Stomach (tissue), 9 donors: ENCODE data around the gene SCAMP2. TPM values are rescaled to one million over a fixed set of nuclear protein-coding genes. Genes with fewer than 3 reads are reported as not detected.

Experiments
- DNase-seq, 2 donors: peaks; one replicate each; pipeline versions ENCODE4 v3.0.0 to v3.0.0-alpha.2; 2013 to 2019
- H3K27ac ChIP-seq, 5 donors: fragments of 200-600 bp in 4 of 5; sonication (generic) in 4 of 5; one replicate each; pipeline ENCODE4 v1.5.1; 2013 to 2019; ENCODE audit warnings: mild to moderate bottlenecking in 1 of 5, moderate library complexity in 1 of 5
- H3K27me3 ChIP-seq, 3 donors: fragments of 200-600 bp; sonication (generic); one replicate each; pipeline ENCODE4 v1.5.1; 2017 to 2019; ENCODE audit warnings: mixed run types in 1 of 3
- H3K36me3 ChIP-seq, 4 donors: fragments of 200-600 bp; sonication (generic); 1 replicate in 3 of 4; 2 replicates in 1 of 4; pipeline ENCODE4 v1.5.1; 2016 to 2019
- H3K4me1 ChIP-seq, 4 donors: fragments of 200-600 bp; sonication (generic); one replicate each; pipeline ENCODE4 v1.5.1; 2016 to 2019
- H3K4me3 ChIP-seq, 4 donors: fragments of 200-600 bp; sonication (generic) in 3 of 4; one replicate each; pipeline ENCODE4 v1.5.1; 2016 to 2019; ENCODE audit warnings: mild to moderate bottlenecking in 1 of 4
- H3K9me3 ChIP-seq, 4 donors: fragments of 200-600 bp; sonication (generic); one replicate each; pipeline ENCODE4 v1.5.1; 2016 to 2019
- EP300 ChIP-seq: sonication (generic); formaldehyde crosslinking; IDR thresholded peaks from one replicate; pipeline ENCODE4 v1.6.1; 2017; ENCODE audit warnings: antibody characterized with exemption
- POLR2A ChIP-seq, 4 donors: fragments of 450-650 bp; IDR thresholded peaks; one replicate each; pipeline ENCODE4 v1.6.1; 2016; ENCODE audit warnings: antibody characterized with exemption in 4 of 4, control low read depth in 2 of 4, mild to moderate bottlenecking in 1 of 4, moderate library complexity in 1 of 4
- POLR2AphosphoS5 ChIP-seq, 3 donors: sonication (generic); formaldehyde crosslinking; IDR thresholded peaks; one replicate each; pipeline ENCODE4 v1.6.1; 2016; ENCODE audit warnings: antibody characterized with exemption in 3 of 3
- WGBS, 5 donors: extraction: QIAGEN DNeasy Blood & Tissue Kit in 3 of 5; methylation state at CpG; one replicate each; pipeline versions ENCODE4 v1.1.5 to v1.1.7; 2013 to 2018; 5-methylcytosine and 5-hydroxymethylcytosine counted together
- intact Hi-C: fragments of 100-400 bp; cut with DNase I; formaldehyde crosslinking; loops from one replicate; pipeline ENCODE4 v1.15.1; 2023; ENCODE audit warnings: low total_unique reads
- polyA plus RNA-seq, 3 donors: library from polyadenylated mRNA; stranded (reverse); fragments of 200-250 nt; gene quantifications; one replicate each; pipeline ENCODE4 v1.2.3, GENCODE V29; 2013
- total RNA-seq, 5 donors: library from RNA; depleted of rRNA; stranded (reverse); fragments of >200 nt; gene quantifications; one replicate each; pipeline versions ENCODE4 v1.1.0 to v1.2.3, GENCODE V29; 2014 to 2016
- TF ChIP-seq, protein P1 (sequence below), 7 experiments: fragments of 450-650 bp in 4 of 7; fragments of 200-600 bp in 3 of 7; sonication (generic) in 3 of 7; IDR thresholded peaks; one replicate each; pipeline ENCODE4 v1.5.1; 2016 to 2019; ENCODE audit warnings: antibody characterized with exemption in 7 of 7, control low read depth in 2 of 7, mild to moderate bottlenecking in 1 of 7
- donor health status: healthy with polysubstance abuse.
- donor health status: Bipolar disorder and iron deficiency.
- donor health status: healthy.

Gene SCAMP2
- total and polyA plus RNA-seq, 8 donors: 16.8 to 134 (median 38.9) TPM

DNA sequence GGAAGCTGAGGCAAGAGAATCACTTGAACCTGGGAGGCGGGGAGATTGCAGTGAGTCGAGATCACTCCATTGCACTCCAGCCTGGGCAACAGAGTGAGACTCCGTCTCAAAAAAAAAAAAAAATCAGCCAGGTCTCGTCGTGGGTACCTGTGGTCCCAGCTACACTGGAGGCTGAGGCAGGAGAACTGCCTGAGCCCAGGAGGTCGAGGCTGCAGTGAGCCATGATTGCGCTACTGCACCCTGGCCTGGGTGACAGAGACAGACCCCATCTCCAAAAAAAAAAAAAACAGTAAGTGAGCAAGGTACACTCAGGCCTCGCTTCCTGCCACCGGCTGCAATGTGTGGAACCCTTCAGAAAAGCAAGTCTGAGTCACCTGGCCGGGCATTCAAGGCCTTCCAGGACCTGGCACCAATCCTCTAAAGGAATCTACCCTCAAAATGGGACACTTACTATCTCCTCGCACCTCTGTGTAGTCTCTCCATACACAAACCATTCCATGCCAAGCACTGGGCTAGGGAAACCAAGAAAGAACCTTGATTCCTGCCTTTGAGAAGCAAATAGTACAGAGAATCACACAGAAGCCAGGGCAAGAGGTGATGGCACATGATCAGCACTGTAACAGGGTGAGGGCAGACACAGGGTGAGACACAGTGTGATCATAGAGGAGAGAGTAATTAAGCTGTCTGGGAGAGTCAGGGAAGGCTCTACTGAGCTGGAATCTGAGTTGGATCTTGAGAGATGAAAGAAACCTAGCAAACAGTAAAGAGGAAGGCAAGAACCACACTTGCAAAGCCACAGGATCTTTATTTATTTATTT, 9.7 kb downstream of the SCAMP2 start:
- H3K9me3 ChIP-seq: no peaks in the 10 kb centered on the region
- H3K4me1 ChIP-seq: peaks cover 50 to 74% (median 60%) of the 10 kb centered on the region in 4 donors
- WGBS, 5 donors: 73 to 82% (median 76%) methylated on average over 11 of the region's 11 CpGs
- H3K27me3 ChIP-seq: no peaks in the 10 kb centered on the region
- no peak for DNase-seq
- no peak overlapping the region for H3K4me3 ChIP-seq
- TF ChIP-seq EP300: no peak
- no peak for TF ChIP-seq POLR2A (IDR thresholded peaks at IDR 0.05)
- TF ChIP-seq, protein P1, sequence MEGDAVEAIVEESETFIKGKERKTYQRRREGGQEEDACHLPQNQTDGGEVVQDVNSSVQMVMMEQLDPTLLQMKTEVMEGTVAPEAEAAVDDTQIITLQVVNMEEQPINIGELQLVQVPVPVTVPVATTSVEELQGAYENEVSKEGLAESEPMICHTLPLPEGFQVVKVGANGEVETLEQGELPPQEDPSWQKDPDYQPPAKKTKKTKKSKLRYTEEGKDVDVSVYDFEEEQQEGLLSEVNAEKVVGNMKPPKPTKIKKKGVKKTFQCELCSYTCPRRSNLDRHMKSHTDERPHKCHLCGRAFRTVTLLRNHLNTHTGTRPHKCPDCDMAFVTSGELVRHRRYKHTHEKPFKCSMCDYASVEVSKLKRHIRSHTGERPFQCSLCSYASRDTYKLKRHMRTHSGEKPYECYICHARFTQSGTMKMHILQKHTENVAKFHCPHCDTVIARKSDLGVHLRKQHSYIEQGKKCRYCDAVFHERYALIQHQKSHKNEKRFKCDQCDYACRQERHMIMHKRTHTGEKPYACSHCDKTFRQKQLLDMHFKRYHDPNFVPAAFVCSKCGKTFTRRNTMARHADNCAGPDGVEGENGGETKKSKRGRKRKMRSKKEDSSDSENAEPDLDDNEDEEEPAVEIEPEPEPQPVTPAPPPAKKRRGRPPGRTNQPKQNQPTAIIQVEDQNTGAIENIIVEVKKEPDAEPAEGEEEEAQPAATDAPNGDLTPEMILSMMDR (IDR thresholded peaks at IDR 0.05): no peak
- TF ChIP-seq POLR2AphosphoS5 (IDR thresholded peaks at IDR 0.05): no peak
- peaks cover 0 to 13% (median 6%) of the 10 kb centered on the region in 4 donors for H3K36me3 ChIP-seq
- peak overlapping the region in 4 of 5 donors; percentile 3 to 38 (median 20) for H3K27ac ChIP-seq
- intact Hi-C loops: no loop called here

DNA sequence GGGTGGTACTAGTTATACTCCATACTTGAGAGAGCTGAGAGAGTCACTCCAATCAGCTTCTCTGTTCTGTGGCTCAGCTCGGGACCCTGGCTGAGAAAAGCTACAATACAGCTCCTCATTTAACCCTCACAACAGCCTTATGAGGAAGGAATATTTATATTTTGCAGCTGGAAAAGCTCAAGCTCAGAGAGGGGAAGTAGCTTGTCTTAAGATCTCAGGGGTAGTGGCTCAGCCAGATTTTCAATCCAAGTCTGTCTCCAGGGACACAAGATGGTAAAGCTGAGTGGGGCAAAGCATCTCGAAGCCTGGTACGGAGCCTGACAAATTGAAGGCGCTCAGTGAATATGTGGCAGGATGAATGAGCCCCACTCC, 14.8 kb downstream of the SCAMP2 start:
- TF ChIP-seq EP300 (no peak), POLR2AphosphoS5 (IDR thresholded peaks at IDR 0.05) (no peak), POLR2A (IDR thresholded peaks at IDR 0.05) (no peak)
- TF ChIP-seq, protein P1 (IDR thresholded peaks at IDR 0.05): no peak
- peaks cover 35 to 49% (median 38%) of the 10 kb centered on the region in 4 donors for H3K4me1 ChIP-seq
- no peaks in the 10 kb centered on the region for H3K27me3 ChIP-seq
- 59 to 76% (median 68%) methylated on average over 4 of the region's 4 CpGs for WGBS, 5 donors
- peaks cover 9 to 25% (median 15%) of the 10 kb centered on the region in 4 donors for H3K36me3 ChIP-seq
- H3K9me3 ChIP-seq: no peaks in the 10 kb centered on the region
- H3K27ac ChIP-seq: peak overlapping the region in 2 of 5 donors; percentile 34 to 43
- H3K4me3 ChIP-seq: no peak overlapping the region
- intact Hi-C loops: no loop called here
- DNase-seq: no peak

DNA sequence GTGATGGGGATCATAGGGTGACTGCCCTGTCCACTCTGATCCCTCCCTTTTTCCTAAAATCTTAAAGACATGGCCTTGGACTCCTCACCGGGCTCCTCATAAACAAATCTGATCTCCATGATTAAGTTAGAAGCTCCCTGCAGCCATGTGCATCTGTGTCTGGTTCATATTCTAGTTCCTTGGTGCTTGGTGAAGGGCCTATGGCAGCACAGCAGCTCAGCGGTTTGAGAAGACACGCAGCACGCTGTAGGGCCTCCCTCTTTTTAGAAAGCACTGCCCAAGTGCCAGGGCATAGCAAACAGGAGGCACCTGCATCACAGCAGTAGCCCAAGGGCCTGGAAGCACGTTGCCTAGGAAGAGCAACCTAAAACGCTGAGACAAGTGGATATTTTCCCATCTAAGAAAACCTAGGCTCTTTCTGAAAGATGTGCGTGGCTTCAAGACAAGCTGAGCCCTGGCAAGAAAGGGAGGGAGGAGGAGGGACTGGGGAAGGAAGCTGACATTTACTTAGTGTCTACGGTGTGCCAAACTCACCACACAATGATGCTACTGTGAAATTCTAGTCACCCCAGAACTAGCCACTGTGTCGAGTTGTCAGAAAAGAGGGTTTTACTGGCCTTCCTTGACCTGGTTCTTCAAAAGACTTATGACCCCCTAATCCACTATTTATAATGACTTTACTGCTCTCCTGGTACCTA, 15.3 kb downstream of the SCAMP2 start:
- WGBS, 5 donors: 50 to 58% (median 54%) methylated on average over 9 of the region's 9 CpGs
- no peak for TF ChIP-seq EP300
- TF ChIP-seq POLR2AphosphoS5 (IDR thresholded peaks at IDR 0.05): no peak
- TF ChIP-seq, protein P1 (IDR thresholded peaks at IDR 0.05): no peak
- TF ChIP-seq POLR2A (IDR thresholded peaks at IDR 0.05): no peak
- intact Hi-C loops: no loop called here
- H3K4me1 ChIP-seq: peaks cover 35 to 43% (median 38%) of the 10 kb centered on the region in 4 donors
- H3K27ac ChIP-seq: peak overlapping the region in 2 of 5 donors; percentile 34 to 49
- H3K4me3 ChIP-seq: no peak overlapping the region
- H3K9me3 ChIP-seq: no peaks in the 10 kb centered on the region
- peaks cover 14 to 30% (median 20%) of the 10 kb centered on the region in 4 donors for H3K36me3 ChIP-seq
- no peak for DNase-seq
- no peaks in the 10 kb centered on the region for H3K27me3 ChIP-seq

DNA sequence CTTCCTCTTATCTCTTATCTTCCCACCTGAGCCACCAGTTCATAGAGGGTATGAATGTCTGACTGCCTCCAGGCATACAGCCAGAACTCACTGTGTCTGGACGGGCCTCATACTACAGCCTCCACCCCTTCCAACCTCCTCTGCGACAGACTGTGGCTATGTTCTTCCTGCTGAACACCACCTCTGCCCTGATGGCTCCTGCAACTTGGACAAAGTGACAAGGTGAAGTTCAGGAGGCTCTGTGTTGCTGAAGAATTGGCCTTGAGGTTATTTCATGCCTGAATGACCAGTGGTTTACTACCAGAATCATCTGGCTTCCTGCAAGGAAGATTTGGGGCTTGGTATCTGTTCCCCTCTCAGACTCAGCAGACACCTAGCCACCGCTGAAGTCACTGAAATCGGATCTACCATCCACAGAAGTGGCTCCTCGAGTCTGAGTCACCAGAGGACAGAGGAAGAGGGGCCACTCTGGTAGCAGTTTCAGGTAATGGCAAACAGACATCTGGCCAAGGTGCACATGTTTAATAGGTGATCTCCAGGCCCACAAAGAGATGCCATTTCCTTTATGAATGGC, 16.0 kb downstream of the SCAMP2 start:
- TF ChIP-seq EP300: no peak
- no peak for TF ChIP-seq POLR2A (IDR thresholded peaks at IDR 0.05)
- TF ChIP-seq POLR2AphosphoS5 (IDR thresholded peaks at IDR 0.05): peak in 1 of 3 donors; percentile 44
- TF ChIP-seq, protein P1 (IDR thresholded peaks at IDR 0.05): no peak
- H3K9me3 ChIP-seq: no peaks in the 10 kb centered on the region
- peaks cover 21 to 37% (median 26%) of the 10 kb centered on the region in 4 donors for H3K36me3 ChIP-seq
- 35 to 54% (median 46%) methylated on average over 5 of the region's 5 CpGs for WGBS, 5 donors
- H3K4me3 ChIP-seq: no peak overlapping the region
- peaks cover 35 to 43% (median 38%) of the 10 kb centered on the region in 4 donors for H3K4me1 ChIP-seq
- peak in 1 of 2 donors; percentile 55 for DNase-seq
- H3K27me3 ChIP-seq: no peaks in the 10 kb centered on the region
- peak overlapping the region in 2 of 5 donors; percentile 34 to 49 for H3K27ac ChIP-seq
- intact Hi-C loops: no loop called here
